Stomach (tissue), 4 donors: ENCODE data around the gene PAQR5.

Experiments
- POLR2A ChIP-seq, 4 donors: fragments of 450-650 bp; IDR thresholded peaks; one replicate each; pipeline ENCODE4 v1.6.1; 2016; ENCODE audit warnings: antibody characterized with exemption in 4 of 4, control low read depth in 2 of 4, mild to moderate bottlenecking in 1 of 4, moderate library complexity in 1 of 4
- TF ChIP-seq, protein P1 (sequence below), 7 experiments: fragments of 450-650 bp in 4 of 7; fragments of 200-600 bp in 3 of 7; sonication (generic) in 3 of 7; IDR thresholded peaks; one replicate each; pipeline ENCODE4 v1.5.1; 2016 to 2019; ENCODE audit warnings: antibody characterized with exemption in 7 of 7, control low read depth in 2 of 7, mild to moderate bottlenecking in 1 of 7

DNA sequence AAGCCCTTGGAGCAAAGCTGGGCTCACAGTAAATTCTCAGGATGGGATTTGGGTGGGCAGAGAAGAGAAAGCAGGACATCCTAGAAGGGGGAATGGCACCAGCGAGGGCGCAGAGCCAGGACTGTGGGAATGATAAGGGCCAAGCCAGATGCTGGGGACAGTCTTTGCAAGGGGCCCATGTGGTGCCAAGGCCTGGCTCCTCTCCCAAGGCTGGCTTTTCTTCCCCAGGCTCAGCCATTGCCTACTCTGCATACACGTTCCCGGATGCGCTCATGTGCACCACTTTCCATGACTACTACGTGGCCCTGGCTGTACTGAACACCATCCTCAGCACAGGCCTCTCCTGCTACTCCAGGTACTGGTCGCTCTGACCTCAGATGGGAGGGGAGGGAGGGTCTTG lies 90.7 kb downstream of the PAQR5 start:
- TF ChIP-seq, protein P1, sequence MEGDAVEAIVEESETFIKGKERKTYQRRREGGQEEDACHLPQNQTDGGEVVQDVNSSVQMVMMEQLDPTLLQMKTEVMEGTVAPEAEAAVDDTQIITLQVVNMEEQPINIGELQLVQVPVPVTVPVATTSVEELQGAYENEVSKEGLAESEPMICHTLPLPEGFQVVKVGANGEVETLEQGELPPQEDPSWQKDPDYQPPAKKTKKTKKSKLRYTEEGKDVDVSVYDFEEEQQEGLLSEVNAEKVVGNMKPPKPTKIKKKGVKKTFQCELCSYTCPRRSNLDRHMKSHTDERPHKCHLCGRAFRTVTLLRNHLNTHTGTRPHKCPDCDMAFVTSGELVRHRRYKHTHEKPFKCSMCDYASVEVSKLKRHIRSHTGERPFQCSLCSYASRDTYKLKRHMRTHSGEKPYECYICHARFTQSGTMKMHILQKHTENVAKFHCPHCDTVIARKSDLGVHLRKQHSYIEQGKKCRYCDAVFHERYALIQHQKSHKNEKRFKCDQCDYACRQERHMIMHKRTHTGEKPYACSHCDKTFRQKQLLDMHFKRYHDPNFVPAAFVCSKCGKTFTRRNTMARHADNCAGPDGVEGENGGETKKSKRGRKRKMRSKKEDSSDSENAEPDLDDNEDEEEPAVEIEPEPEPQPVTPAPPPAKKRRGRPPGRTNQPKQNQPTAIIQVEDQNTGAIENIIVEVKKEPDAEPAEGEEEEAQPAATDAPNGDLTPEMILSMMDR (IDR thresholded peaks at IDR 0.05) = no peak
- TF ChIP-seq POLR2A (IDR thresholded peaks at IDR 0.05) = no peak
